ENCODE data around the gene LTBP3. TPM values are rescaled to one million over a fixed set of nuclear protein-coding genes. Genes with fewer than 3 reads are reported as not detected.

The LTBP3 gene
- polyA plus RNA-seq, 2 donors: 32.8 to 36.4 TPM

- Histone ChIP-seq H3K27ac (ENCODE audit: low read depth in 2 of 2, low read length in 1 of 2) (peak overlapping the region; percentile 93 to 97), H3K9me3 (ENCODE audit: control insufficient read depth in 2 of 2, insufficient read depth in 1 of 2, low read depth in 1 of 2, low read length in 1 of 2) (no peaks in the 10 kb centered on the region), H3K4me3 (ENCODE audit: low read depth in 1 of 2, low read length in 2 of 2) (peak overlapping the region; percentile 40 to 64), H3K27me3 (ENCODE audit: control insufficient read depth in 1 of 2, insufficient read depth in 2 of 2, low read length in 2 of 2) (no peaks in the 10 kb centered on the region), H3K36me3 (ENCODE audit: control insufficient read depth in 2 of 2, insufficient read depth in 2 of 2, low read length in 1 of 2) (peaks cover 5 to 30% of the 10 kb centered on the region in 2 donors), H3K4me1 (ENCODE audit: control insufficient read depth in 2 of 2, insufficient read depth in 2 of 2, low read length in 1 of 2) (peaks cover 0 to 23% of the 10 kb centered on the region in 2 donors)
- WGBS, 2 donors: 62 to 75% methylated on average over 79 to 92 of the region's 92 CpGs
Measured at GRCh38 chr11:65538915-65539743, 19.0 kb downstream of the LTBP3 start.

GRCh38 chr11:65538232-65538914, 19.8 kb downstream of the LTBP3 start:
- peaks cover 0 to 23% of the 10 kb centered on the region in 2 donors for H3K4me1 ChIP-seq (ENCODE audit: control insufficient read depth in 2 of 2, insufficient read depth in 2 of 2, low read length in 1 of 2)
- 85 to 90% methylated on average over 41 to 43 of the region's 43 CpGs for WGBS, 2 donors
- no peak overlapping the region for H3K4me3 ChIP-seq (ENCODE audit: low read depth in 1 of 2, low read length in 2 of 2)
- peak overlapping the region in 1 of 2 donors; percentile 93 for H3K27ac ChIP-seq (ENCODE audit: low read depth in 2 of 2, low read length in 1 of 2)
- no peaks in the 10 kb centered on the region for H3K9me3 ChIP-seq (ENCODE audit: control insufficient read depth in 2 of 2, insufficient read depth in 1 of 2, low read depth in 1 of 2, low read length in 1 of 2)
- peaks cover 5 to 32% of the 10 kb centered on the region in 2 donors for H3K36me3 ChIP-seq (ENCODE audit: control insufficient read depth in 2 of 2, insufficient read depth in 2 of 2, low read length in 1 of 2)
- no peaks in the 10 kb centered on the region for H3K27me3 ChIP-seq (ENCODE audit: control insufficient read depth in 1 of 2, insufficient read depth in 2 of 2, low read length in 2 of 2)

GRCh38 chr11:65537620-65538231, 20.4 kb downstream of the LTBP3 start:
- Histone ChIP-seq H3K4me1 (ENCODE audit: control insufficient read depth in 2 of 2, insufficient read depth in 2 of 2, low read length in 1 of 2) (peaks cover 0 to 21% of the 10 kb centered on the region in 2 donors), H3K9me3 (ENCODE audit: control insufficient read depth in 2 of 2, insufficient read depth in 1 of 2, low read depth in 1 of 2, low read length in 1 of 2) (no peaks in the 10 kb centered on the region), H3K4me3 (ENCODE audit: low read depth in 1 of 2, low read length in 2 of 2) (no peak overlapping the region), H3K27me3 (ENCODE audit: control insufficient read depth in 1 of 2, insufficient read depth in 2 of 2, low read length in 2 of 2) (no peaks in the 10 kb centered on the region), H3K27ac (ENCODE audit: low read depth in 2 of 2, low read length in 1 of 2) (peak overlapping the region in 1 of 2 donors; percentile 5), H3K36me3 (ENCODE audit: control insufficient read depth in 2 of 2, insufficient read depth in 2 of 2, low read length in 1 of 2) (peaks cover 5 to 38% of the 10 kb centered on the region in 2 donors)
- 78 to 81% methylated on average over 18 of the region's 18 CpGs for WGBS, 2 donors

DNA sequence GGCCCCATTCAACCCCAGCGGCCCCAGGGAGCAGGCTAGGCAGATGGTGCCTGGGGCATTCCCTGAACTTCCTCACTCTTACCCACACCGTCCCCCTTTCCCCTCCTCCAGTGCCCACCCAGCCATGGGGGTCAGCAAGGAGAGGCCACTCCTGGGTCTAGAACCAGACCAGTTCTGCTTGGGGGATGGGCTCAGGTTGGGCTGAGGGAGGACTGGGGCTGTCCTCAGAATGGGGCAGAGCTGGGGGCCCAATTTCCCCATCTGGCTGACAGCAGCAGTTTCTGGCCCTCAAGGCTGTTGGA, 20.9 kb downstream of the LTBP3 start:
- Histone ChIP-seq H3K9me3 (ENCODE audit: control insufficient read depth in 2 of 2, insufficient read depth in 1 of 2, low read depth in 1 of 2, low read length in 1 of 2) (no peaks in the 10 kb centered on the region), H3K27me3 (ENCODE audit: control insufficient read depth in 1 of 2, insufficient read depth in 2 of 2, low read length in 2 of 2) (no peaks in the 10 kb centered on the region), H3K27ac (ENCODE audit: low read depth in 2 of 2, low read length in 1 of 2) (peak overlapping the region in 1 of 2 donors; percentile 5), H3K4me1 (ENCODE audit: control insufficient read depth in 2 of 2, insufficient read depth in 2 of 2, low read length in 1 of 2) (peaks cover 0 to 21% of the 10 kb centered on the region in 2 donors), H3K36me3 (ENCODE audit: control insufficient read depth in 2 of 2, insufficient read depth in 2 of 2, low read length in 1 of 2) (peaks cover 8 to 43% of the 10 kb centered on the region in 2 donors), H3K4me3 (ENCODE audit: low read depth in 1 of 2, low read length in 2 of 2) (no peak overlapping the region)
- 90 to 93% methylated on average over 2 of the region's 2 CpGs for WGBS, 2 donors

DNA sequence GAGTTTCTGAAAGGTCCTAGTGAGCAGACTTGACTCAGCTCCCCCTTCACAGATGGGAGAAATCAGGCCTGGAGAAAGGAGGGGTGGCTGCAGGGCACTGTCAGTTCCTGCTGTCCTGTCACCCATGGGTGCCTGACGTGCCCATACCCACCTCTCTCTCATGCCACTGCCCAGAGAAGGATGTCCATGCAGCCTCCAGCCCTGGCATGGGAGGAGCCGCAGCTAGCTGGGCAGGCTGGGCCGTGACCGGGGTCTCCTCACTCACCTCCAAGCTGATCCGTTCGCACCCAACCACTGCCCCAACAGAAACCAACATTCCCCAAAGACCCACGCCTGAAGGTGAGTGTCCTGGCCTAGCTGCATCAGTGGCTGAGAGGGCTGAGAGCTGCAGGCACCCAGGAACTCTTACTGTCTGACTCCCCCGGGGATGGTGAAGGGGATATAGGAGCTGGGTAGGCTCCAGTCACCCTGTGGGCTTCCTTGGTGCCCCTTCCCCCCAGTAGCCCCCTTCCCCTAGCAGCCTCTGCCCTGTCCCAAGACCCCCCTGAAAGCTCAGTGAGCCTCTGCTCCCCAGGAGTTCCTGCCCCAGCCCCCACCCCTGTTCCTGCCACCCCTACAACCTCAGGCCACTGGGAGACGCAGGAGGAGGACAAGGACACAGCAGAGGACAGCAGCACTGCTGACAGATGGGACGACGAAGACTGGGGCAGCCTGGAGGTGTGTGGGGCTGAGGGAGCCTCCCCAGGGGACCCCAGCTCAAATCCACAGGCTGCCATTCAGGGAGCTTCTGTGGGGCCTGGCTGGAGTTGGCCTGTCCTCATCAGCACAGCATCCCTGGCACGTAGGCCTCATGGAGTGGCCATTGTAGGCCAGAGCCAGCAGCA, 21.5 kb downstream of the LTBP3 start:
- Histone ChIP-seq H3K9me3 (ENCODE audit: control insufficient read depth in 2 of 2, insufficient read depth in 1 of 2, low read depth in 1 of 2, low read length in 1 of 2) (no peaks in the 10 kb centered on the region), H3K4me1 (ENCODE audit: control insufficient read depth in 2 of 2, insufficient read depth in 2 of 2, low read length in 1 of 2) (peaks cover 0 to 17% of the 10 kb centered on the region in 2 donors), H3K27ac (ENCODE audit: low read depth in 2 of 2, low read length in 1 of 2) (no peak overlapping the region), H3K4me3 (ENCODE audit: low read depth in 1 of 2, low read length in 2 of 2) (no peak overlapping the region), H3K27me3 (ENCODE audit: control insufficient read depth in 1 of 2, insufficient read depth in 2 of 2, low read length in 2 of 2) (no peaks in the 10 kb centered on the region), H3K36me3 (ENCODE audit: control insufficient read depth in 2 of 2, insufficient read depth in 2 of 2, low read length in 1 of 2) (peaks cover 10 to 46% of the 10 kb centered on the region in 2 donors)
- 80 to 90% methylated on average over 12 of the region's 12 CpGs for WGBS, 2 donors

GRCh38 chr11:65535102-65535501, 23.1 kb downstream of the LTBP3 start:
- Histone ChIP-seq H3K27me3 (ENCODE audit: control insufficient read depth in 1 of 2, insufficient read depth in 2 of 2, low read length in 2 of 2) (no peaks in the 10 kb centered on the region), H3K36me3 (ENCODE audit: control insufficient read depth in 2 of 2, insufficient read depth in 2 of 2, low read length in 1 of 2) (peaks cover 15 to 62% of the 10 kb centered on the region in 2 donors)
- 81 to 90% methylated on average over 9 of the region's 9 CpGs for WGBS, 2 donors

GRCh38 chr11:65532388-65533064, 25.6 kb downstream of the LTBP3 start:
- 83% methylated on average over 15 of the region's 15 CpGs for WGBS, 2 donors
- no peak overlapping the region for H3K4me3 ChIP-seq (ENCODE audit: low read depth in 1 of 2, low read length in 2 of 2)
- peaks cover 13 to 63% of the 10 kb centered on the region in 2 donors for H3K36me3 ChIP-seq (ENCODE audit: control insufficient read depth in 2 of 2, insufficient read depth in 2 of 2, low read length in 1 of 2)
- no peaks in the 10 kb centered on the region for H3K4me1 ChIP-seq (ENCODE audit: control insufficient read depth in 2 of 2, insufficient read depth in 2 of 2, low read length in 1 of 2)
- no peaks in the 10 kb centered on the region for H3K9me3 ChIP-seq (ENCODE audit: control insufficient read depth in 2 of 2, insufficient read depth in 1 of 2, low read depth in 1 of 2, low read length in 1 of 2)
- no peak overlapping the region for H3K27ac ChIP-seq (ENCODE audit: low read depth in 2 of 2, low read length in 1 of 2)
- no peaks in the 10 kb centered on the region for H3K27me3 ChIP-seq (ENCODE audit: control insufficient read depth in 1 of 2, insufficient read depth in 2 of 2, low read length in 2 of 2)

More at GRCh38 chr11:65535102-65535501, 23.1 kb downstream of the LTBP3 start:
- H3K4me1 ChIP-seq (ENCODE audit: control insufficient read depth in 2 of 2, insufficient read depth in 2 of 2, low read length in 1 of 2): peaks cover 0 to 7% of the 10 kb centered on the region in 2 donors
- H3K4me3 ChIP-seq (ENCODE audit: low read depth in 1 of 2, low read length in 2 of 2): no peak overlapping the region
- no peak overlapping the region for H3K27ac ChIP-seq (ENCODE audit: low read depth in 2 of 2, low read length in 1 of 2)
- no peaks in the 10 kb centered on the region for H3K9me3 ChIP-seq (ENCODE audit: control insufficient read depth in 2 of 2, insufficient read depth in 1 of 2, low read depth in 1 of 2, low read length in 1 of 2)

GRCh38 chr11:65530157-65530496, 28.0 kb downstream of the LTBP3 start:
- H3K9me3 ChIP-seq (ENCODE audit: control insufficient read depth in 2 of 2, insufficient read depth in 1 of 2, low read depth in 1 of 2, low read length in 1 of 2): no peaks in the 10 kb centered on the region
- H3K4me1 ChIP-seq (ENCODE audit: control insufficient read depth in 2 of 2, insufficient read depth in 2 of 2, low read length in 1 of 2): peaks cover 4 to 10% of the 10 kb centered on the region in 2 donors
- H3K36me3 ChIP-seq (ENCODE audit: control insufficient read depth in 2 of 2, insufficient read depth in 2 of 2, low read length in 1 of 2): peaks cover 10 to 53% of the 10 kb centered on the region in 2 donors
- no peak overlapping the region for H3K4me3 ChIP-seq (ENCODE audit: low read depth in 1 of 2, low read length in 2 of 2)
- H3K27ac ChIP-seq (ENCODE audit: low read depth in 2 of 2, low read length in 1 of 2): no peak overlapping the region
- 85 to 87% methylated on average over 5 of the region's 5 CpGs for WGBS, 2 donors
- no peaks in the 10 kb centered on the region for H3K27me3 ChIP-seq (ENCODE audit: control insufficient read depth in 1 of 2, insufficient read depth in 2 of 2, low read length in 2 of 2)

All from esophagus (tissue), 2 donors.